Neural cell (in vitro differentiated cells): ENCODE measurements around the gene DAP3. TPM values are rescaled to one million over a fixed set of nuclear protein-coding genes. Genes with fewer than 3 reads are reported as not detected.
"Not testable (repeated sequence)": the region's sequence is repeated elsewhere in the genome, so short reads cannot be mapped to it uniquely, and the experiment has no call there.

Experiments used
- H2AFZ ChIP-seq: fragments of 200-600, 300-800 bp; sonication (generic), shearing (Covaris generic); 2 replicates; pipeline ENCODE4 v1.6.0; 2014; ENCODE audit warnings: low read depth, mild to moderate bottlenecking, antibody characterized with exemption, low read length, moderate library complexity
- H3F3A ChIP-seq: fragments of 200-600 bp; shearing (Covaris generic); 2 replicates; pipeline ENCODE4 v1.6.1; 2016; ENCODE audit warnings: mild to moderate bottlenecking, moderate library complexity, mixed read lengths, antibody characterized with exemption, low read length; ENCODE audit not compliant: insufficient read depth, poor library complexity, severe bottlenecking
- H3K27ac ChIP-seq: fragments of 200-600, 300-800 bp; sonication (generic), shearing (Covaris generic); 2 replicates; pipeline ENCODE4 v1.5.1; 2014; ENCODE audit warnings: mild to moderate bottlenecking, low read length, moderate library complexity
- H3K27me3 ChIP-seq: fragments of 300-800, 200-600 bp; sonication (generic), shearing (Covaris generic); 2 replicates; pipeline ENCODE4 v1.6.0; 2014; ENCODE audit warnings: mild to moderate bottlenecking, low read depth, low read length, moderate library complexity; ENCODE audit not compliant: insufficient read depth
- H3K36me3 ChIP-seq: fragments of 300-800, 200-600 bp; sonication (generic), shearing (Covaris generic); 2 replicates; pipeline ENCODE4 v1.5.1; 2014; ENCODE audit warnings: mild to moderate bottlenecking, antibody characterized with exemption, low read length, moderate library complexity; ENCODE audit not compliant: insufficient read depth
- H3K4me2 ChIP-seq: fragments of 300-800, 200-600 bp; sonication (generic), shearing (Covaris generic); 2 replicates; pipeline ENCODE4 v1.6.0; 2014; ENCODE audit warnings: mild to moderate bottlenecking, low read length
- H3K4me3 ChIP-seq: fragments of 300-800, 200-600 bp; sonication (generic), shearing (Covaris generic); 2 replicates; pipeline ENCODE4 v1.5.1; 2014; ENCODE audit warnings: mild to moderate bottlenecking, low read length, moderate library complexity
- H3K79me2 ChIP-seq: fragments of 200-600 bp; shearing (Covaris generic); replicated peaks from 2 replicates; pipeline ENCODE4 v1.6.0; 2014; ENCODE audit warnings: mild to moderate bottlenecking, low read length, moderate library complexity; ENCODE audit not compliant: insufficient read depth
- H3K9ac ChIP-seq: fragments of 300-800, 200-600 bp; sonication (generic), shearing (Covaris generic); 2 replicates; pipeline ENCODE4 v1.6.1; 2016; ENCODE audit warnings: mild to moderate bottlenecking, low read length, mixed read lengths
- H3K9me2 ChIP-seq: fragments of 200-600 bp; shearing (Covaris generic); 2 replicates; pipeline ENCODE4 v1.6.1; 2016; ENCODE audit warnings: mild to moderate bottlenecking, low read length, mixed read lengths; ENCODE audit not compliant: insufficient read depth
- H3K9me3 ChIP-seq: fragments of 200-600, 300-800 bp; sonication (generic), shearing (Covaris generic); 2 replicates; pipeline ENCODE4 v1.6.1; 2016; ENCODE audit warnings: mild to moderate bottlenecking, mixed run types, low read length, moderate library complexity, mixed read lengths
- H4K20me1 ChIP-seq: fragments of 200-600 bp; shearing (Covaris generic); 2 replicates; pipeline ENCODE4 v1.6.1; 2016; ENCODE audit warnings: mild to moderate bottlenecking, mixed run types; ENCODE audit not compliant: insufficient read depth
- EP300 ChIP-seq: fragments of 450-650 bp; conservative IDR thresholded peaks from 2 replicates; pipeline ENCODE4 v1.6.1; 2014; ENCODE audit warnings: antibody characterized with exemption, mild to moderate bottlenecking, moderate library complexity; ENCODE audit not compliant: poor library complexity, severe bottlenecking
- MXI1 ChIP-seq: fragments of 450-650 bp; conservative IDR thresholded peaks from 2 replicates; pipeline ENCODE4 v1.6.1; 2014; ENCODE audit warnings: antibody characterized with exemption, mild to moderate bottlenecking; ENCODE audit not compliant: poor library complexity, severe bottlenecking
- POLR2AphosphoS5 ChIP-seq: IDR thresholded peaks from 2 replicates; pipeline ENCODE4 v1.6.1; 2012
- RAD21 ChIP-seq: fragments of 450-650 bp; conservative IDR thresholded peaks from 2 replicates; pipeline ENCODE4 v1.6.1; 2014; ENCODE audit warnings: antibody characterized with exemption, mild to moderate bottlenecking, moderate library complexity
- polyA plus RNA-seq: library from polyadenylated mRNA; depleted of rRNA; stranded (reverse); fragments of >200 nt; gene quantifications from 2 replicates; pipeline ENCODE4 v1.2.3, GENCODE V29; 2014

Gene DAP3
- polyA plus RNA-seq, 1 donor from 2014 or later = 180 TPM

DNA sequence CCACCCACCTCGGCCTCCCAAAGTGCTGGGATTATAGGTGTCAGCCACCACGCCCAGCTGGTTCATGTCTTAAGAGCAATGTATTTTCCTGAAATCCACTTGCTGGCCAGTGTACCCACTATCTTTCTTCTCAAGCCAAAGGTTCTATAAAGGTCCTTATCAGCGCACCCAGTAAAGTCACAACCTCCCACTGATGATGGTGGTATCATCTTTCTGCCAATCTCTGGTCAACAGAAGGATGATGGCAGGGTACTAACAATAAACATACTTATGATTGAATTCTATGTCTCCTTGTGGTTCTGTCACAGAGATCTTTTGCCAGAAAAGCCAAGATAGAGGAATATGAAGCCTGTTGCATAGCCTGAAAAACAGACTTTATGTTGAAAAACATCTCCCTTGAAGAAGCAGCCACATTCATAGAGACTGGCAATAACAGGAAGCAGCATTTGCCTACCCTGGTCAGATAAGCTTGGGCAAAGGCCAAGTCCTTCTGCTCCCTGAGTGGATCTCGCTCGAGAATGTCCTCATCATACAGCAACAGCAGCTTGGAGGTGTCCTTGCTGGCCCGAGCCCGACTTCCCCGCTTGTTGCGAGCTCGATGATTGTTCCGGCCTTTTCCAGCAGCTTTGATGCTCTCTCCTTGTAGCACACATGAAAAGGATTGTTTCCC, 73.0 kb downstream of the DAP3 start:
- no peak overlapping the region for H3K4me3 ChIP-seq
- no peak overlapping the region for H3K27ac ChIP-seq
- H3K9ac ChIP-seq = no peak overlapping the region
- no peaks in the 10 kb centered on the region for H3K79me2 ChIP-seq
- no peak overlapping the region for H2AFZ ChIP-seq
- no peaks in the 10 kb centered on the region for H3K9me3 ChIP-seq
- no peaks in the 10 kb centered on the region for H4K20me1 ChIP-seq
- H3K9me2 ChIP-seq = no peaks in the 10 kb centered on the region
- H3F3A ChIP-seq = no peaks in the 10 kb centered on the region
- no peak overlapping the region for H3K4me2 ChIP-seq
- TF ChIP-seq MXI1 = no peak
- TF ChIP-seq POLR2AphosphoS5 = no peak
- TF ChIP-seq EP300 = no peak
- TF ChIP-seq RAD21 = no peak
- H3K27me3 ChIP-seq = no peaks in the 10 kb centered on the region
- H3K36me3 ChIP-seq = peaks cover 10% of the 10 kb centered on the region

DNA sequence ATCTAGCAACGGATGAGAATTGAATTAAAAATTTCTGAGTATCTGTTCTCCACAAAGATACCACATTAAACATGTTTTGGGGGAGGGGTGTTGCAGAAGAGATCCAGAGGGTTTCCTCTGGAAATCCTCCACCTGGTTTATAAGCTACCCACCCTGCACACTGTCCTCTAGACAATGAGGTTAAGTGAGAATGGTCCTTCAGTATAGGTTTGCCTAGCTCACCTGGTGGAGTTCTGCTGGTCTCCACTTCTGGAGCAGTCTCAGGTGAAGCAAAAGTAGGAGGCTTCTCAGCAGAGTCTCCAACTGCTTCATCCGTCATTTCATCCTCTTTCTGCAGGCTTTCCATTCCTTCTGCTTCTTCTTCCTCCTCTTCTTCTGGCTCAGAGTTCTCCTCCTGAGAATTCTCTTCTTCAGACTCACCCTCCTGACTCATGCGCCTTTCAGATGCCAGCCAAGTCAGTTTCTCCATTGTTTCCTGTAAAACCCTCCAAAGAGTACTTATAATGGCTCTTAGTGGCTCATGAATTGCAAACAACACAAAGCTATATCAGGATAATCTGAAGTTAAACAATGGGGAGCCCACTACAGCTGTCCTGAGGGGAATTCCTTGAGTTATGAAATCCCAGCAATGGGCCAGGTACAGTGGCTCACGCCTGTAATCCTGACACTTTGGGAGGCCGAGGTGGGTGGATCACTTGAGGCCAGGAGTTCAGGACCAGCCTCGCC, 74.4 kb downstream of the DAP3 start:
- H3K79me2 ChIP-seq, H3K4me3 ChIP-seq, H3K4me2 ChIP-seq, H3K9ac ChIP-seq, H3F3A ChIP-seq, H4K20me1 ChIP-seq, H2AFZ ChIP-seq, H3K27me3 ChIP-seq, H3K27ac ChIP-seq, H3K9me3 ChIP-seq, H3K9me2 ChIP-seq: not testable (repeated sequence)
- H3K36me3 ChIP-seq = peaks cover 10% of the 10 kb centered on the region

- peaks cover 10% of the 10 kb centered on the region for H3K36me3 ChIP-seq
- H3K79me2 ChIP-seq = not testable (repeated sequence)
Observed at GRCh38 chr1:155763989-155764388, 75.1 kb downstream of the DAP3 start.

DNA sequence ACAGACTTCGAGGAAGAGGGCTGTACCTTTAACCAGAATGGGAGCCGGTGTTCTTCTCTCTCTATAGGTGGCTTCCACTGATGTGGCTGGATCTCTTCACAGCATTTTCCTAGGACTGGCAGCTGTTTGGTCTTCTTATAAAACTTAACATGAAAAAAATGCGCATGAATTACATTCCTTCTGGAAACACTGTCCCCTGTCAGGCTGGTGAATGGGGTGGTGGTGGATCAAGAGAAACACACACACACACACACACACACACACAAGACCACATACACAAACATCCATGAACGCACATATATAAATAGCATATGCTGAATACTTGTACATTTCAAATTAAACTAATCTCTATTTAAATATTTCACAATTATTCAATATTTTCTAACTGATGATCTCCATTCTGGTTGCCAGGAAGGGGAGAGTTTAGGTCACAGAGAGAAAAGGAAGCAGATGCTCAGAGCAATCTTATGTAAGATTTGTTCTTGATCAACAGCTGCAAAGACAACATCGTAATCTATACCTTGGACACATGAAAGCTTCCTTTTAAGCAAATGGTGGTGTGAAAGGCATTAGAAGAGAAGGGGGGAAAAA, 78.6 kb downstream of the DAP3 start:
- H4K20me1 ChIP-seq, H3K9me3 ChIP-seq, H3K9me2 ChIP-seq, H3K27me3 ChIP-seq, H3K9ac ChIP-seq, H2AFZ ChIP-seq, H3K79me2 ChIP-seq, H3F3A ChIP-seq, H3K27ac ChIP-seq, H3K4me3 ChIP-seq, H3K4me2 ChIP-seq, H3K36me3 ChIP-seq: not testable (repeated sequence)

More at GRCh38 chr1:155763989-155764388, 75.1 kb downstream of the DAP3 start:
- not testable (repeated sequence) for H4K20me1 ChIP-seq, H3K9ac ChIP-seq, H3K27ac ChIP-seq, H3K27me3 ChIP-seq, H3K9me3 ChIP-seq, H3F3A ChIP-seq, H3K4me3 ChIP-seq, H3K9me2 ChIP-seq, H2AFZ ChIP-seq, H3K4me2 ChIP-seq
